Loucy (cell line): ENCODE results near the gene COL5A3.

ENCODE experiments used
- EZH2phosphoT487 ChIP-seq: fragments of 200-600 bp; IDR thresholded peaks from 2 replicates; pipeline ENCODE4 v1.6.1; 2018; ENCODE audit warnings: antibody characterized with exemption, mild to moderate bottlenecking, moderate library complexity, borderline replicate concordance
- TF ChIP-seq, protein P1 (sequence below): fragments of 200-600 bp; sonication (generic); conservative IDR thresholded peaks from 2 replicates; pipeline ENCODE4 v1.5.1; 2014; ENCODE audit warnings: mild to moderate bottlenecking, antibody characterized with exemption, low read length

DNA sequence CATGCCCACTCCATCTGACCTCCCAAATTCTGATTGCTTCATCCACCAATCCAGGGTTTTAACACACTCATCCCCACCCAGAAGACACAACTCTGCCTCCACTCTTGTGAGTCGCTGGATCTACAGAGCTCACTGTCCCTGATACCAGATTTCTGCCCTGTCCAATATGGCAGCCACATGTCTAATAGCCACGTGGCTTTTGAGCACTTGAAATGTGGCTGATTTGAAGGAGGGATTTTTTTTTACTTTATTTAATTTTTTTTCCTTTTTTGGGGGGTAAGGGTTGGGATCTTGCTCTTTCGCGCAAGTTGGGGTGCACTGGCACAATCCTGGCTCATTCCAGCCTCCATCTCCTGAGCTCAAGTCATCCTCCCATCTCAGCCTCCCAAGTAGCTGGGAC lies 49.2 kb downstream of the COL5A3 start:
- TF ChIP-seq, protein P1, sequence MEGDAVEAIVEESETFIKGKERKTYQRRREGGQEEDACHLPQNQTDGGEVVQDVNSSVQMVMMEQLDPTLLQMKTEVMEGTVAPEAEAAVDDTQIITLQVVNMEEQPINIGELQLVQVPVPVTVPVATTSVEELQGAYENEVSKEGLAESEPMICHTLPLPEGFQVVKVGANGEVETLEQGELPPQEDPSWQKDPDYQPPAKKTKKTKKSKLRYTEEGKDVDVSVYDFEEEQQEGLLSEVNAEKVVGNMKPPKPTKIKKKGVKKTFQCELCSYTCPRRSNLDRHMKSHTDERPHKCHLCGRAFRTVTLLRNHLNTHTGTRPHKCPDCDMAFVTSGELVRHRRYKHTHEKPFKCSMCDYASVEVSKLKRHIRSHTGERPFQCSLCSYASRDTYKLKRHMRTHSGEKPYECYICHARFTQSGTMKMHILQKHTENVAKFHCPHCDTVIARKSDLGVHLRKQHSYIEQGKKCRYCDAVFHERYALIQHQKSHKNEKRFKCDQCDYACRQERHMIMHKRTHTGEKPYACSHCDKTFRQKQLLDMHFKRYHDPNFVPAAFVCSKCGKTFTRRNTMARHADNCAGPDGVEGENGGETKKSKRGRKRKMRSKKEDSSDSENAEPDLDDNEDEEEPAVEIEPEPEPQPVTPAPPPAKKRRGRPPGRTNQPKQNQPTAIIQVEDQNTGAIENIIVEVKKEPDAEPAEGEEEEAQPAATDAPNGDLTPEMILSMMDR = no peak
- no peak for TF ChIP-seq EZH2phosphoT487
